GM18526 (cell line): ENCODE data around the gene HEMGN.

Experiments
- POLR2A ChIP-seq: IDR thresholded peaks from 3 replicates; pipeline ENCODE4 v1.6.1; 2011; ENCODE audit not compliant: insufficient read length; ENCODE audit errors: extremely low read depth

The HEMGN gene

DNA sequence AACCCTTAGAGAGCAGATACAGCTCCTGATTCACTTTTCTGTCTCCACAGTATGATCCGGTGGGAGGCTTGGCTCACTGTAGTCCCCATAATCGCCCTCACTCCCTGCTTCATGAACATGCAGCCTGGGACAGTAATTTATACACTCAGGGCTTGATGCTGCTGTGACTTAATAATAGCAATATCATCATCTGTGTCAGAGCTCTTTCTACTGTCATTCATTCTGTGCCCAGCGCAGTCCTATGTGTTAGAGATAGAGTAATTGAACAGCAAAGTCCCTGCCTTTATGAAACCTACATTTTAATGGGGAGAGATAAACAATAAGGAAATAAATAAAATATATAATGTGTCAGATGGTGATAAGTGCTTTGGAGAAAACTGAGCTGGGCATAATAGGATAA lies 2.8 kb upstream of the HEMGN start:
- no peak for TF ChIP-seq POLR2A

DNA sequence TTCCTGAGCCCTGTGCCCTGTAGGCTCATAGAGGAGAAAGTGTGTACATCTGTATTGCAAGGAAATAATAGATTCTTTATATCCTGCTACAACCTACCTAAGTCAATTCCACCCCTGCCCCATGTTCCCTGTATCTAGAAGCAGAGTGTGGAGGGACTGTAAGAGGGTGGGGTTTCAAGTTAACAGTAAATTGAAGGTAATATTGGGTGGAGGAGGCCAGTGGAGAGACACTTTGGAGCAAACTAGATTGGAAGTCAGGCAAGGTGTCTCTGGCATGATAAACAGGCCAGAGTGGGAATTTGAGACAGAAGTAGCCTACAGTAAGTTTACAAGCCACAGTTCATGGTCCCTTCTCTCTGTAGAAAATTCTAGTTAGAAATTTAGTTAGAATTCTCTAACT lies 2.3 kb upstream of the HEMGN start:
- no peak for TF ChIP-seq POLR2A

DNA sequence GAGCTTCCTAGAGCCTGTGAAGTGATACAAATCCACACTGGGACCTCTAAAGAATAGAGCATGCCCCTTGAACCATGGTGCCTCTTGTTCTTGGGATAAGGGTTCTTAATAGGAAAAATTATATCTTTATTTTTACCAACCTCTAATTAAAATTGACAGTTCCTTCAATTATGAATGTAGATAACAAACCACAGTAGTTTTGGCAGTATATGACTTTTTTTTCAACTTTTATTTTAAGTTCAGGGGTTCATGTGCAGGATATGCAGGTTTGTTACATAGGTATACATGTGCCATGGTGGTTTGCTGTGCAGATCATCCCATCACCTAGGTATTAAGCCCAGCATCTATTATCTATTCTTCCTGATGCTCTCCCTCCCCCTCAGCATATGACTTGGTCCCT lies 974 bp downstream of the HEMGN start:
- TF ChIP-seq POLR2A = no peak

DNA sequence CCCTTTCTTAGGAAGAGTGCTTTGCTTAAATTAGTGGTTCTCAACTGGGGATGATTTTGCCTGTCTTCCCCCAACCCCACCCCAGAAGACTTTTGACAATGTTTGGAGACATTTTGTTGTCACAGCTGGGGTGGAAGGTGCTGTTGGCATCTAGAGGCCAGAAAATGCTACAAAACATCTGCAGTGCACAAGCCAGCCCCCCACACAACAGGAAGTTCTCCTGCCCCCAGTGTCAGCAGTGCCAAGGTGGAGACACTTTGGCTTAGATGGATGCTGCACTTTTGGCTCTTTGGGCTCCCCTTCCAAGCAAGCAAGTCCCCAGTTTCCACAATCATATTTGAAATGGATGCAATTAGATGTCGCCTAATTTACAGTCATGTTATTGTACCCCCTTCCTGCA lies 2.7 kb downstream of the HEMGN start:
- TF ChIP-seq POLR2A = no peak

GRCh38 chr9:97934321-97935115 lies 3.5 kb downstream of the HEMGN start:
- TF ChIP-seq POLR2A = no peak

GRCh38 chr9:97933297-97933998 lies 4.5 kb downstream of the HEMGN start:
- no peak for TF ChIP-seq POLR2A

- TF ChIP-seq POLR2A = no peak
Observed at GRCh38 chr9:97930972-97931371, 7.0 kb downstream of the HEMGN start.

GRCh38 chr9:97928986-97929604 lies 8.9 kb downstream of the HEMGN start:
- no peak for TF ChIP-seq POLR2A

GRCh38 chr9:97925497-97926334 lies 12.3 kb downstream of the HEMGN start:
- no peak for TF ChIP-seq POLR2A

DNA sequence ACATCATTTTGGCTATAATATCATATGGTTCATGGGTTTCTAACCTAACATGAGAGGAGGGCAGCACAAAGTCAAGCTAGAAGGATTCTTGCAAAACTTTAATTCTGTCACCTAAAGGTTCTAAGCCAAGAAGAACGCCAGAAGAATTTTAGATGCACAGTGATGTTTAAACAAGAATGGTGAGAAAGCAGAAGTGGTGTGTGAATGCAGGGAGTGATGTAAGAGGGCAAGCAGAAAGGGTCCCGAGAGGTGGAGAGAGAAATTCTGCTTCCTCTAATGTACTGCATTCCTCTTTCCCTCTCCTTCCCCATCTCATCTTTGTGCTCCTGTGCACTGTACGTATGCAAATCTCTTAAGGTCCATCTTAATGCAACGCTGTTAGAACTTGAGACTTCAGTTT lies 13.6 kb downstream of the HEMGN start:
- no peak for TF ChIP-seq POLR2A

DNA sequence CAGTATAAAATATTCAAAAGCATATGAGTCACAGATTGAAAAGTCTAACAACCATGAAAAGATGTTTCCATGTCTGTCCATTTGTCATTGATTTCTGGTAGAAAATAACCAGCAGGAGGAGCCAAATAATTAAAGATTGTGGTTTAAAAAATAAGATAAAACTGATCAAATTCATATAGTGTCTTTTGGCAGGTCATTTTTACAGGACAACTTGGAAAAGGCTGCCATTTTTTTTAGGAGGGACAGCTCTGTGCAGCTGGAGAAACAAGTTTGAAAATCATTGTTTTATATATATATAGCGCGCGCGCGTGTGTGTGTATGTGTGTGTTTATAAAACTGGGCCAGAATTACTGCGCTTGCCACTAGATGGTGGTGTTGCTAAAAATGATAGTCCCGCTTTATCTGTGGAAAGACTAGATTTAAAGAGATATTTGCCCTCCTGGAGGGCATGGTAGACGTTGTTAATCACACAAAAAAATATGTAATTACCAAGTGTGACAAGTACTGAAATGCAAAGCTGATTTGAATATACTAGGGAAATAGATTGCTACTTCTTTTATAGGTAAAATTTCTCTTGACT lies 14.4 kb downstream of the HEMGN start:
- TF ChIP-seq POLR2A = no peak

DNA sequence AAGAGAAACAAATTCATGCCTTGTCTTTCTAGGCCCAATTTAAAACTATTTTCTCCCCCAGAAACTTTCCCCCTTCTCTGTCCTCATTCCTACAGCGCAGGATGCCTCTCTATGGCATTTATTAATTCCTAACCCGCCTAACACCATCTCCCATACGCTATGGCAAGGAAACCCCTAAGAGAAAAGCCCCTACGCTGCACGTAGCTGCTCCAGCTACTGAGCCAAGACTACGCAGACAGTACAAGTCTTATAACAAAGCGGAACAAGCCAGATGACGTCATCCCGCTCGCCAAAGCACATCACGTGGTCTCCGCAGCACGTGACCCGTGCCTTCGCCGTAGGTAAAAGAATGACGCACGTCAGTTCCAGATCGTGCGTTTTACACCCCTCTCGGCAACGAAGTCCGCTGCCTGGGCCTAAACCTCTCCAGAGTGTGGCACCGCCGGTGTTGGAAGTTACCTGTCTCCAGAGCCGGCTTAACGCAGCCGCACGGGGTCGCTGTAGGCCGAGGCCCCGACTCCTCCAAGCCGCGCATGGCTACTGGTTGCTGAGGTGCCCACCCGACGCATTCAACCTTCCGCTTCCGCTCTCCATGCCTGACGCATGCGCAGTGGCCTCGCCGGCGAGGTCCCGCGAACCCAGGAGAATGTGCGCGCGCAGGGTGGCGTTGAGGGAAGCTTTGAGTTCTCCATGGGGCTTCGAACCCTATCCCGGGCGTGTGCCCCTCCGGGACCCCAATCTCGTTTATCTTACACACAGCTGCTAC lies 15.8 kb downstream of the HEMGN start, which contains the start of gene TRMO:
TRMO (minus strand) TSS at position 542 of the 766 bp plus-strand sequence; CDS start at position 535, 7 bp downstream.
- peak; percentile 76 for TF ChIP-seq POLR2A

GRCh38 chr9:97919217-97919813 lies 18.7 kb downstream of the HEMGN start:
- TF ChIP-seq POLR2A = no peak

- TF ChIP-seq POLR2A = no peak
Observed at GRCh38 chr9:97918611-97919010, 19.4 kb downstream of the HEMGN start.
